NCI-H345 treated with DMSO at 0.1 percent for 48 hours (cell line): ENCODE results near the gene RAD51B.
"Not testable (repeated sequence)": the region's sequence is repeated elsewhere in the genome, so short reads cannot be mapped to it uniquely, and the experiment has no call there.

ENCODE experiments used
- DNase-seq: peaks from one replicate; lab custom pipeline; 2025; ENCODE audit not compliant: unreplicated experiment; lab: John Stamatoyannopoulos, UW

RAD51B gene

DNA sequence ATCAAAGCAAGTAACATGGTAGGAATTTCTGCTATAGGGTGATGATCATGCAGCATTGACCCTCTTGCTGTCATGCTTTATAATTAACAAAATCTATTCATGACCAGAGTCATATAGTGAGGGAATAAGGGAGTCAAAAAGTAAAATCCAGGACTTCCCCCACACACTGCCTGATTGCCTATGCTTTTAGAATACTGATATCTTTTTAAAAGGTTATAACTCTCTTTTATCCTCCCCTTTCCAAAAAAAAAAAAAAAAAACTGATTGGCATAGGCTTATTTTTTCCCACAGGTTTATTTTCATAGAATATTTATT, 921.9 kb downstream of the RAD51B start:
- DNase-seq, result no peak

DNA sequence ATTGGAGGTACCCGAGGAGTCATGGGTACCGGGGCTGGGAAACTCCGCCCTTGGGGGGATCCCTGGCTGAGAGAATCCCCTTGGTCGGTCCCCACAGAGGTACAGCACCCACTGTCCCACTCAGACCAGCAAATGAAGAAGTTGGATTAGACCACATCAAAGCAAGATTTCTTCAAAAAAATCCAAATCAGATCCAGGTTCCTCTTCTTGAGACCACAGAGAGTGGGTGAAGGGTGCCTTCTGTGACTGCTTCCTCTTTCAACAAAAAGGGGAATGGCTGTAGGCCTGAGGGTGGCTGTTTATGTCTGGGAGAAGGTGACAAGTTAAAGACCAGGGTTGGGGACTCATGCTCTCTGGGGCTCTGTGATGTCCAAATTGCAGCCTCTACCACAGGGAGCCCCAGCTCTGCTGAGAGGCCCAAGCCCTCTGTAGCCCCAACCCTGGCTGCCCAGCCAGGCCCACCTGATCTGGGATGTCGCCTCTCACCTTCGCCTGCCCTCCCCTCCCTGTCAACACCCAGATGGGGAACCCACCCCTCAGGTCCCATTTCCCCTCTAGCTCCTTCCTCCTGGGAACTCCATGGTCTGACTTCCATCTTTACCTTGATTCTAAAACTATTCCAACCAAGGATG, 922.4 kb downstream of the RAD51B start:
- no peak for DNase-seq

DNA sequence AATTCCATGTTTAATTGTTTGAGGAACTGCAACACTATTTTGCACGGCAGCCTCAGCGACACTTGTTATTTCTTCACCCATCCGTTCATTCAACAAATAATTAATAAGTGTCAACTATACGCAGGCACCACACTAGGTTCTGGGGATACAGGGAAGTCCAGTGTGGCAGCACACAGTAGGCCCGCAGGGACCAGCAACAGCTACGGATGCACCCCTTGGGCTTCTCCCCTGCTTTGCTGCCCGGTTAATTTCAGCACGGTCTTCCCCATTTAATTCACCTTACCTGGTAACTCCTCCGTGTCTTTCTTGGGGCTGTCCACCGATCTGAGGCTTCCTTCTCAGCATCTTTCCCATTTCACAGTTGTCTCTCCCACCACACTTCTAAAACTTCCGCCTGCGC, 925.0 kb downstream of the RAD51B start:
- DNase-seq, result no peak

DNA sequence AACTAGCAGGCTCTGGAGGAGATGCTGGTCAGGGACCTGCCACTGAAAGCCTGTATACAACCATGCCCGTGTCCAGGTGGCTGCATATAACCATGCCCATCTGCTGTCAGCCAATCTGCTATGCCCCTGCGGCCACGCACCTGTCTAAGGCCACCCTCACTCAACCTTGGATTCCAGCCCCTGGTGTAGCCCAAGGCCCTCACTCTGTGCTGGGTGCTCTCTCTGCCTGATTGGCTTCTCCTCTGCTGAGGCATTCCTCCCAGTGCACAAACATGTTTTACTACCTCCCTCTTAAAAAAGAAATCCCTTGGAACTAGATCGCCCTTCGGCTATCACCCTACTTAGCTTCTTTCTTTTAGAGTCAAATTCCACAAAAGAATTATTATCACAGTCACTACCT, 927.8 kb downstream of the RAD51B start:
- no peak for DNase-seq

DNA sequence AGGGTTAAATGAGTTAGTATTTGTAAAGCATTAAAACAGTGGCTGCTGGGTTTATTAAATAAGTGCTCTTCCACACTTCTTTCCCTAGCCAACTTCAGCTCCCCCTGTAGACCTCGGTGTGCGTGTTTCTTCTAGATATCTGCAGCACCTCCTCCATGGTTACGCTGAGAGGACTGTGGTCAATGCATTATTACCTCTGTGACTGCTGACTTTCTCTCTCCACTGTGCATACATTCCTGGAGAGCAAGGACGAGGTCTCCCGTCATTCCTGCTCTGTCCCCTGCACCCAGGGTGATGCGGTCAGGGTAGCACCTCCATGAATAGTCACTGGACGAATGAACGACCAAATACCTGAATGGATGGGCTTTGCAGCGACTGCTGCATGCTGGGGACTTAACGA, 928.7 kb downstream of the RAD51B start:
- no peak for DNase-seq

DNA sequence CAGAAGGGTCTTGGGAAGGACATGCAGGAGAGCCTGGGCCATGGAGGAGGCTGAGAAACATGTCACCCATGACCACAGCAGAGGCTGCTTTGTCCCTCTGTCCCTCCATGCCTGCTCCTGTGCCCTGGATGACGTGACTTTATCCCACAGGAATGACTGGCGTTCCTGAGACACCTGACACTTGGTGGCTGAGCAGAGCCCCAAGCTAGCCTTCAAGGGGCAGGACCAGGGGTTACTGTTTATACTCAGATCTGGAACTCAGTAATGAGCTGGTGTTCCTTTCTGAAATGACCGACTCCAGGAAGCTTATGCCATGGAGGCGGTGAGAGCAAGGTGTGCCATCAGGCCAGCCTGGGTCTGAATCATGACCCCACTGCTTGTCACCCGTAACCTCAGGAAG, 929.1 kb downstream of the RAD51B start:
- DNase-seq, result no peak

DNA sequence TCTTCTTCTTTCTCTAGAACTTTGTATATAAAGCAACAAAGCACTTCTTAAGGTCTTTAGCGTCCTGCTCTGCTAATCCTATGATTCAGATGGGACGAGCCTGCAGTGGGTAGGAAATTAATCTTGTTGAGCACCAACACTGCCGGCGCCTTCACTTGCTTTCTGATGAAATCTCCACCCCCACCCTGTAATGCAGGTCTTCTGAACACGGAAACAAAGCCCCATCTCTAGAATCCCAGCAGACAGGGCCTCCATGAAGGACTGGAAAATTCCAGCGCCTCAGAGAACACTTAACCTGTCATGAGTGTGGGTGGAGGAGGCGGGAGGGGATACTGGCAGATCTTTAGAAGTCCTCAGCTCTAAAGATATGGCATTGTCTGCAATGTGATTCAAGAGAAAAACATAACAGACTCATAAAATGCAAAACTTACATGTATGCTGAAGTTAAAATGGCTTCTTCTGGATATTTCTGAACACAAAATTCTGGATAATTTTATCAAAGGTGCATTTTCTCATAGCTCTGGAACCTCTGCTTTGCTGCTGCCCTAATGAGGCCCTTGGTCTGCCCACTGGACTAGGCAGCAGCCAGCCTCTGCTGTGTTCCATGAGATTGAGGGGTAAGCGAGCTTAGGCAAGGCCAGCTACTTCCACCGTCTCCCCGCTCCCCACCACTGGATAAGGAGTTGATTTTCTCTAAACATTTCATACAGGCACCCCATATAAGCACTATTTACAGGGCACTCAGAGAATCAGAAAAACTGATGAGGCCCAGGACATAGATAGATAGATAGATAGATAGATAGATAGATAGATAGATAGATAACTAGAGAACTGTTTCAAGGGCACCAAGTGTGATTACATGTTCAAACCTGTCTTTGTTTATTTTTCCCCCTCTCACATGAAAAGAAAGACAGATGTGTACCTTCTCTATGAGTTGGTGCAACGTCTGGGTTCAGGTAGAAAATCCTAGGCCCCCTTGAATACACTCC, 930.2 kb downstream of the RAD51B start:
- no peak for DNase-seq

DNA sequence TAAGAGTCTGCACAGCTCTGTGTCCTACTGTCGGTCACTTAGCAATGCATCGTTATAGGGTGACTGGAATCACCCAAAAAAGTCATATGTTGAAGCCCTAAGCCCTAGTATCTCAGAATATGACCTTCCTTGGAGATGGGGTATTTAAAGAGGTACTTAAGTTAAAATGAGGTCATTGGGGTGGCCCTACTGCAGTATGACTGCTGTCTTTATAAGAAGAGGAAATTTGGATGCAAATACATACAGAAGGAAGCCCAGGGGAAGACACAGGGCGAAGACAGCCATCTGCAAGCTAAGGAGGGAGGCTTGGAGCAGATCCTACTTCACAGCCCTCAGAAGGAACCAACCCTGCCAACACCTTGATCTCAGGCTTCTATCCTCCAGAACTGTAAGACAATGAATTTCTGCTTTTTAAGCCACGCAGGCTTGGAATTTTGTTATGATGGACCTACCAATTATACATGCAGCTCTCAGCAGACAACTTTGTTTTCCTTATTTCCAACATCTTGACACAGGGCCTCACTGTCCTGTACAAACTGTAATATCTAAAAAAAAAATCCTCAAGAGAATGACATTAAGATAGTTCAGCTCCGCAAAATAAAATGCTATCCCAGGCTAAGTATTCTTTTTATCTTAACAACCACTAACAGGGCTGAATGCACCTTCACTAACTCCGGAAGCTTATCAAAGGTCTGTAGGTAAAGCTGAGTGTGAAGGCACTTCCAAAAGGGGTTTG, 932.9 kb downstream of the RAD51B start:
- DNase-seq, result no peak

DNA sequence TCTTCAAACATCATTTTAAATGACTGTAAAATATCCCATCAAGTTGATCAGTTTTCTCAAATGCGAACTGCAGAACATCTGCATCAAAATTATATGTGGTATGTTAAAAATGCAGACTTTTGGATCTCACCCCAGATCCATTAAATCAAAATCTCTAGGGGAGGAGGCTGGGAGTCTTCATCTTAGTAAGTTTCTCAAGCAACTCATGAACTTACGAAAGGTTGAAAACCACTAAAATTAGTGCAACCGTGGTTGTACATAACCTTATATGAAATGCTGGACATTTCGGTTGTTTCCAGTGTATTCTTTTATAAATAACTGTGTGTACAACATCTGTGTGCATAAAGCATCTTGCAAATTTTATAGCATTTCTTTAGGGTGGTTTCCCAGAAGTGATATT, 934.1 kb downstream of the RAD51B start:
- DNase-seq, result no peak

DNA sequence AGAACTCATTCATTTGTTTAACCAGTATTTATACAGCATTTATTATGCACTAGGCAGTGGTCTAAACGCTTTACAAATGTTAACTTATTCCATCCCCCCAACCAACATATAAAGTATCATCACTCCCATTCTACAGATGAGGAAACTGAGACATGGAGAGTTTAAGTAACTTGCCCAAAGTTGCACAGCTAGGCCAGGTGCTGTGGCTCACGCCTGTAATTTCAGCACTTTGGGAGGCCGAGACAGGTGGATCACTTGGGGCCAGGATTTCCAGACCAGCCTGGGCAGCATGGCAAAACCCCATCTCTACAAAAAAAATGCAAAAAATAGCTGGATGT, 935.4 kb downstream of the RAD51B start:
- DNase-seq, result no peak

DNA sequence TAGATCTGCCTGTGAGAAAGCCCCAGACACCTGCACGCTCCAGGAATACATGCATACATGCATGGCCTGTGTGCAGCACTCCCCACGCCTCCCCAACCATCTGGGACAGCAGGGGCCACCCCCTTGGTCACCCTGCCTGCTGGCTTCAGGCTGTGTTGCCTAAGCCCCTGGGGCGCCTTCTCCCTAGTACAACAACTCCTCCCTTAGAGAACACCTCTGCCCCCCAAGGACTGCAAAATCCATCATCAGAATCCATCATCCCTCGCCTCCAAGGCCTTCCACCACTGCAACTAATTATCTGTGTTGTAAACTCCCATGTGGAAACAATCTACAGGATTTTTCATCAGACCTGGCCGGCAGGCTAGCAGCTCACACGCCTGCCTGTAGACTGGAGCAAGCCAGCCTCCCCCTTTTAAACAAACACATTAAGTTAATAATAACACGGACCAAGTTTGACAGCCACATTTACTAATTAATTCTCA, 936.5 kb downstream of the RAD51B start:
- no peak for DNase-seq

DNA sequence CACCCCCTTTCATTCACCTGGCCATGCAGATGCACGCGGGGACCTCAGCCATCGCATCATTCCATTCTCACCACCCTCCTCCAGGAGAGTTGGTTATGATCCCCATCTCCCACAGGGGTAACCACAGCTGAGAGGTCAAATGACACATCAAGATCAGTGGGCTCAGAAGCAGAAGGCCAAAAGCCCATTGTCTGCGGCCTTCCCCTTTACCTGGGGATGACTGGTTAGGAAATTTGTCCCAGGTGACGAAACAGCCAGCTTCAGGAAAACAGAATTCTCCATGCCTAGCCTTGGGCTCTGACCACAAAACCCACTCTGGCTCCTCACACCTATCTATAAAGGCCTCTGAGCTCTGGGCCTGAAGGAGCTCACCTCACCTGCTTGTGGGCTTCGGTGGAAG, 937.2 kb downstream of the RAD51B start:
- DNase-seq, result no peak

DNA sequence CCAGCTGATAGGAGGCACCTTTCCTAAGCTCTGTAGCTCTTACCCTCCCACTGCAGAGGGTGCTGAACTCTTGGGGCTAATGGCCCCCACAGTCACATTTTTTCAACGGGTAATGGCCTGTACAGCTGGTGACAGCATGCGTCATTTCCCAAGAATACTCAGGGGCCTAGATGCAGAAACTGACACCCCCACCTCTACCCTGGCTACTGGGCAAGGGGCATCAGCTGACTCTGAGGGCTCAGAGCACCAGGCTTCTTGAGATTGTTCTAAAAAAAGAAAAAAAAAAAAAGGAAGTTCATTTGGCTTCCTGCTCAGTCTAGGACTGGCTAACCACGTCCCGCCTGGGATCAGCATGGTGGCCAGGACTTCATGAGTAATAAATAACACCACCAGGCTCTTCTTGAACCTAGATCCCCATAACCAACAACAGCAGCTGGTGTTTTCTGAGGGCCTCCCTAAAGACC, 938.1 kb downstream of the RAD51B start:
- no peak for DNase-seq

DNA sequence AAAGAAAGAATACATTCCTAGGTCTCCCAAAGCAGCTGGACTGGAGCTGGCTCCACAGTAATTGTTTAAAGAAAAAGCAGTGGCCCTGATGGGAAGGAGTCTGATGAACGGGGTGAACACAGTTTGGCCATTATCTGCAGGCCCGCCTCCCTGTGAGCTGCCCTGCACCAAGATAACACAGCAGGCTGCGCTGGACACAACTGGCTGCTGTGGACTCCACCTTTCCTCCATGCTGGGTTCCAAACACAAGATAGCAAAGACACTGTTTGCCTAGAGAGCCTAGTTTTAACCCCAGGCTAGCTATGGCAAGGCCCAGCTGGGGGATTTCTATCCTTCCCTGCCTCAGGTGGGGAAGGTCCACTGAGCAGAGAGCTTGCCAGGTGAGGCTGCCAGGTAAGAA, 938.7 kb downstream of the RAD51B start:
- no peak for DNase-seq

DNA sequence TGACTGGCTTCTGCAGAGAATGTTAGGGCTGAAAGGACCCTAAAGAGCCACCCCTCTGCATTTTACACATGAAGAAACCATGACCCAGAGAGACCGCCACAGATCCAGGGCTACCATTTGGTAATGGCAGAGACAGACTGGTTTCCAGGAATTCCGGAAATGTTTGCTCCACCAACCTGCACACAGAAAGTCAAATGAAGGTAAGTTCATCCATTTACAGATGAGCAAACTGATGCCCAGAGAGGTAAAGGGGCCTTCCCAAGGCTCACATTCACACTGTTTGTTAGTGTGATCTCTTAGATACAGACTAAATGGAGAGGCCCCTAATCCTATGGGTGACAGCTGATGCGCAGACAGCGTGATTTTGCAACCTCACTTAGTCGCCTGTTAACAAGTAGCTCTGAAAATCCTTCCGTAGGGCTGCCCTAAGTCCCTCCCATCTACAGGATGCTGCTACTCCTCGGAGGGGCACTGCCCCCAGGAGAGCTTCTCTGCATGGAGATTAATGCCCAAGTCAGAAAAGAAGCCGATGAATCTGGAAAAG, 939.5 kb downstream of the RAD51B start:
- DNase-seq, result no peak

DNA sequence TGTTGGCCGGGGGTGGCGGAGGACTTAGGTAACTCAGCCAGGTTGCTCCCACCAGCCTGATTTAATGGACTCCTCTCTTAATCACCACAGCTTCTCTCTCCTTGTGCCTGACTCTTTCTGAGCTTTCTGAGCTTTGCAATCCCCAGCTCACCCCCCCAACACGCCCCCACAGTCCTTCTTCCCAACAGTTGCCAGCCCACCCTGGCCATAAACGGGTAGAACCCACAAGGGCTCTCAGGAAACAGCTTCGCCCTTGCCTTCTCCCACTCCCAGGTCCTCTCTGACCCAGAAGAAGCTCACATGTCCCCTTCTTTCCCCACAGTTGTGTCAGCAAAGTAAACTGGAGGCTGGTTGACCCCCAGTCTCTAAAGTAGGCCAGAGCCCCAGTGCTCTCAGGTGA, 940.4 kb downstream of the RAD51B start:
- DNase-seq, result no peak

DNA sequence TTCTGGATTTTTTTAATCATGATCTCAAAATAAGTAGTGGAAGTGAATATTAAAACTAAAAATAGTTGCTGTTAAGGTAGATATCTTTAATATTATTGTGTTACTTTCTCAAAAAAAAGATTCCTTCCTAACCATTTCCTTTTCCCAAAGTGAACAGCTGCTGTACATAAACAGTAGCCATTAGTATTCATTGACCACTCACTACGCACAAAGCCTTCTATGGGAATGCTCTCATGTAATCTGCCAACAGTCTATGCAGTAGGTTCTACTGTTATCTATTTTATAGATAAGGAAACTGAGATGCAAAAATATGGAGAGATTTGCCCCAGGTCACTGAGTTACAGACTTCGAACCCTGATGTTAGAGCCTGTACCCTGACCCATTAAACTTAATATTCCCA, 941.2 kb downstream of the RAD51B start:
- no peak for DNase-seq

DNA sequence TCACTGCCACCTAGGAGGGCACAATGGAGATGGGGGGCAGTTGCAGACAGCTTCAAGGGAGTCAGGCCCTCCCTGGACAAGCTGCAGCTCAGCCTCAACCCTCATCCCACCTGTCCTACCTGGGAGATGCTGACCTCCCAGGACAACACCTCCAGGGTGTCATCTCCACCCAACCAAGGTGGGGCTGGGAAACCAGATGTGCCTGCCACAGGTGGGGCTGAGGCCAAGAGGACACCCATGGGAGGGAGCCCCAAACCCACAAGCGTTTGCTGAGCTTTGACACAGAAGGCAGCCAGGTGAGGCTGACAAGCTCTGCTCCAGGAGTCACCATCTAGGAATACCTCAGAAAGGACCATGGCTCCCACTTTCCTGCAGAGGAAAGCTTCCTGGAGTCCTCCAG, 941.8 kb downstream of the RAD51B start:
- DNase-seq, result no peak

DNA sequence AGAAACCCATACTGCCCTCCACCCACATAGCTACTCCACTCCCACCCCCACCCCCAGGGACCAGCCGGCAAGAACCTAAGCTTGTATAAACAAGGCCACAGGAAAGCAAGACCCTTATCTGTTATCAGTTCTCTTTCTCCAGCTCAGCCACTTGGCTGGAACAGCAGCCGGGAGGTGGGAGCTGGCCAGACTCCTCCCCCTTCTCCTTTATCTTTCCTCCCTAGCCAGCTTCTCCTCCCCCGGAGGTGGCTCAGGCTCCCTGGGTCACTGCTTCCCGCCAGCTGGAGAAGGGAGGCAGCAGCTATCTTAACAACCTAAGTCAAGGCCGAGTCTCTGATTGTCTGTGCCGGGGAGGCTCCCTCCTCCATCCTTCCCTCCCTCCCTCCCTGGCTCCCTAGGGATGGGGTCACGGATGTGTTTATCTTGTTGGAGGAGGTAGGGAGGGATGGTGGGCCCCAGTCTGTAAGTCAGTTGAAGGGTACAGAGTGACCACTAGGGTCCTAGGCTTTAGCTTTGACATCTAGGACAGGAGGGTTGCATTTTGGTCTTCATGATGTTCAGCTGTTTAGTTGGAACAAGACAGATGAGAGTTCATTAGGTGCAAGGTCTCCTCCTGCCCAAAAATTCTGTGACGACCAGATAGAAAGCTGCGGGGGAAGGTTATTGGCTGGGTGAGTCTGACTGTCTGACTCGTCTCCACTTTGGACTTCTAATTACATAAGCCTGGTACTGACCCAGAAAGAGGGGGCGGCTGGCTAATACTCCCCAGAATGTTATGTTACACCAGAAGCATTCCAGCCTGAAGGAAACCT, 943.6 kb downstream of the RAD51B start:
- DNase-seq, result no peak

DNA sequence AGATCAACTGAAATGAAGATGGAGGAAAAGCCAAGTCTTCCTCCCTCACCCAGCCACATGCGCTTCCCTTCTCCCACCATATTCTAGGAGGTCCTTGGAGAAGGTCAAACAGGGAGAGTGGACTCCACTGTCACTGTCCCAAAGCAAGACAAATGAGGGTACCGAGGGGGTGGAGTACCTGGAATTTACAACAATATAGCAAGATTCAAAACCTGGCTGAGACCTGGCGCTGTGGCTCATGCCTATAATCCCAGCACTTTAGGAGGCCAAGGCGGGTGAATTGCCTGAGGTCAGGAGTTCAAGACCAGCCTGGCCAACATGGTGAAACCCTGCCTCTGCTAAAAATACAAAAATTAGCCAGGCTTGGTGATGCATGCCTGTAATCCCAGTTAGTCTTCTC, 944.3 kb downstream of the RAD51B start:
- not testable (repeated sequence) for DNase-seq
